NCI-H1048 (cell line): ENCODE results near the gene ZCWPW2.

Experiments
- DNase-seq: peaks from one replicate; lab custom pipeline; 2025; lab: John Stamatoyannopoulos, UW

The ZCWPW2 gene

GRCh38 chr3:28575100-28575745, 226.7 kb downstream of the ZCWPW2 start:
- no peak for DNase-seq
